GM04504 (cell line): ENCODE measurements around the gene LRRC8C.
"Not testable (repeated sequence)": the region's sequence is repeated elsewhere in the genome, so short reads cannot be mapped to it uniquely, and the experiment has no call there.

Experiments used
- DNase-seq: peaks from one replicate; pipeline ENCODE4 v3.0.0-alpha.2; 2012; ENCODE audit warnings: low read depth

LRRC8C gene

DNA sequence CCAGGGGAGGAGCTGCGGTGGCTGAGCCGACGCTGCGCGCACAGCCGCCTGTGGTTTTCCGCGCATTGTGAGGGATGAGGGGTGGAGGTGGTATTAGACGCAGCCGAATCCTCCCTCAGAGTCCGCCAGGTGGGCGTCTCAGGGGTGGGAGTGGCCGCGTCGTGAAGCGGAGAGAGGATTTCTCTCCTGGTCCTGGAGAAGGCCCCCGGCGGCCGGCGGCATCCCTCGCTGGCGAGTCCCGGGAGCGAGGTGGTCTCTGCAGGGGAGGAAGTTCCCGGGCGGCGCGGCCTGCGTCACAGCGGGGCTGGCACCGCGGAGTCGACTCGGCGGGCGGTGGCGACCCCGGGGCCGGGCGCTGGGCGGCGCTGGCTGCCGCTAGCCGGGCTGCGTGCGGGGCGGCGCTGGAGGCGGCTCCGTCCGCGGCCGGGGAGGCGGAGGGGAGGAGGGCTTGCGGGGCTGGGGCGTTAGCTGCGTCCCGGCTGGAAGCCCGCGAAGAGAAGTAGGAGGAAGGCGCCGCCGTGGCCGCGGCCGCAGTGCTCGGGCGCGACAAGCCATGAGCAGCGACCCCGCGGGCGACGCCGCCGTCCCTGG lies at the start of gene LRRC8C:
TSS of gene LRRC8C (plus strand) at position 464 of the 591 bp plus-strand sequence. CDS start 53,354 bp downstream, outside the sequence.
- DNase-seq, result peak; percentile 44

DNA sequence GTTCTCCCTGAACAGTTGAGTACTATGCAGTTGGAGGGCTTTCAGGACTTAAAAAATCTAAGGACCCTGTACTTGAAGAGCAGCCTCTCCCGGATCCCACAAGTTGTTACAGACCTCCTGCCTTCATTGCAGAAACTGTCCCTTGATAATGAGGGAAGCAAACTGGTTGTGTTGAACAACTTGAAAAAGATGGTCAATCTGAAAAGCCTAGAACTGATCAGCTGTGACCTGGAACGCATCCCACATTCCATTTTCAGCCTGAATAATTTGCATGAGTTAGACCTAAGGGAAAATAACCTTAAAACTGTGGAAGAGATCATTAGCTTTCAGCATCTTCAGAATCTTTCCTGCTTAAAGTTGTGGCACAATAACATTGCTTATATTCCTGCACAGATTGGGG lies 48.7 kb upstream of the LRRC8C start:
- DNase-seq, result no peak

GRCh38 chr1:89584781-89585180 lies 48.1 kb upstream of the LRRC8C start:
- DNase-seq, result no peak

DNA sequence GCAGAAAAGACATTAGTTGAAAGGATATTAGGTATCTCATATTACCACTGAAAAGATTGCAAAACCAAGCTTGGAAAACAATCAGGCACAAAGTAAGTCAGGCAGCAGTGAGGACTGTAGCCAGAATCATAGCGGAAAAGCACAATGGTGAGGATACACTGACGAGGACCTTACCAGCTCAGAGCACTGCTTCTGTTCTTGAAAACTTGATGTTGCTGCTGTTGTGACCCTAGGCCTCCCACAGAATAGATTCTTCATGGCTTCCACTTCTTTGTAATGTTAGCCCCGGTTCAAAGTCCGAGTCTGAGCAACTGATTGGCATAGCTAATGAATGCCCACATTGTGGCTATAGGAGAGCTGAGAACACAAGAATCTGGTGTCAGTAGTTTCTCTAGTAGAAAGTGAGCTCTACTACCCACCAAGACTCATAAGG lies 45.2 kb upstream of the LRRC8C start:
- DNase-seq, result no peak

DNA sequence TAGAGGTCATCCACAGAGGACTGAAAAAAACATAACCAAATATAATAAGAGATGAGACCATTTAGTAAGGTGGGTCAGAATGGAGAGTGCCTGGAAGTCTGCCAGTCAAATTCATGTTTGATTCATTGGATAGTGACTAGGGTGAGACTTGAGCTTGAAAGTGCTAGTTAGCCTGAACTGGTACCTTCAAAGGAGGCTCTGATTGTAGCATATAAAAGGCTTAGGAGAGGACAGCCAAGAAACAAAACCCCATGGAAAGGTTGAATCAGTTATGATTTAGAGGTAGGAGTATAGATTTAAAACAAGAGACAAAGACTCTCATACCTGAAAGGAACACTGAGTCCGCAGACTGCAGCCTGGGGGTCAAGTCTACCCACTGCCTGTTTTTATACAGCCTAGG lies 44.4 kb upstream of the LRRC8C start:
- no peak for DNase-seq

DNA sequence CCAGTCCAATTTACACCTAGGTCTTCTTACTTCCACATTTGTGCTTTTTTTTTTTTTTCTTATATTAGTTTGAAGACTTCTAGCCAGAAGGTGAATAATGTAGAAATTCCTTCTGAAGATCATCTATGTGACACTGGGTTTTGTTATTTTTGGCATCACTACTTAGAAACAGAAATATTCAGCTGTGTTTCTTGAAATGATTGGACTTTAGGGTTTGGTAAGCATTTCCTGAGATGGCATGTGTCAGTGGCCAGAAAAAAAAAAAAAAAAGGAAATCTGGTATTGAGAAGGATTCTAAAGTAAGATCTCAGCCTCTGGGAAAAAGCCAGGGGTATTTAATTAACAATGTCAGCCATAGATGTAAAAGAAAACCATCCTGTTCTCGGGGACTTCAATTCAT lies 43.4 kb upstream of the LRRC8C start:
- no peak for DNase-seq

DNA sequence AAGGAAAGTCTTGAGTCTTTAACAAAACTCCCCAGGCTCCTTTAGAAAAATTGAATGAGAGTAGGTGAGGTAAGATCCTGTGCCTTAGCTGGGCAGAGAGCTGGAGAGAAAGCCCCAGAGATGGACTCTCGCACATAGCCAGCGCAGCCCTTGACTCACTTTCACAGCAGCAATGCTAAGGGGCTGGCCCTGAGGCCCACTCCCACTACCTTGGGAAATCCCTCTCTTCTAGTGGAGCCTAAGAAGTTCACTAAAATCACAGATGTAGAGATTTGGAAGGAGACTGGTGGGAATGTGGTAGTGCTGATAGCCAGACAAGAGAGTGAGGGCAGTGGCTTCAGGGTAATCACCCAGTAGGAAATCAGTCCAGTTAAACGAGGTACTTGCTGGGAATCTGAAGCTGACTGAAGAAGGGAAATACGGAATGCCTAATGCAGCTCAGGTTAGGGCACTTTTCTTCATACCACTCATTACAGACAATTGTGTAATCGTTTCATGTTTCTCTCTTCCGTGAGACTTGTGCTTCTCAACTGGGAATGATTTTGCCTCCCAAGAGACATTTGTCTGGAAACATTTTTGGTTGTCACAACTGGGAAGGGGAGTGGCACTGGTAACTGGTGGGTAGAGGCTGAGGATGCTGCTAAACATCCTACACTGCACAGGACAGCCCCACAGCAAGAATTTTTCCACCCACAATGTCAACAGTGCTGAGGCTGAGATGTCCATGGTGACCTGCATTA lies 42.4 kb upstream of the LRRC8C start:
- DNase-seq, result no peak

DNA sequence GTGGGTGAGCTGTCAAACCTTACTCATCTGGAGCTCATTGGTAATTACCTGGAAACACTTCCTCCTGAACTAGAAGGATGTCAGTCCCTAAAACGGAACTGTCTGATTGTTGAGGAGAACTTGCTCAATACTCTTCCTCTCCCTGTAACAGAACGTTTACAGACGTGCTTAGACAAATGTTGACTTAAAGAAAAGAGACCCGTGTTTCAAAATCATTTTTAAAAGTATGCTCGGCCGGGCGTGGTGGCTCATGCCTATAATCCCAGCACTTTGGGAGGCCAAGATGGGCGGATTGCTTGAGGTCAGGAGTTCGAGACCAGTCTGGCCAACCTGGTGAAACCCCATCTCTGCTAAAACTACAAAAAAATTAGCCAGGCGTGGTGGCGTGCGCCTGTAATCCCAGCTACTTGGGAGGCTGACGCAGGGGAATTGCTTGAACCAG lies 40.0 kb upstream of the LRRC8C start:
- DNase-seq, result not testable (repeated sequence)

DNA sequence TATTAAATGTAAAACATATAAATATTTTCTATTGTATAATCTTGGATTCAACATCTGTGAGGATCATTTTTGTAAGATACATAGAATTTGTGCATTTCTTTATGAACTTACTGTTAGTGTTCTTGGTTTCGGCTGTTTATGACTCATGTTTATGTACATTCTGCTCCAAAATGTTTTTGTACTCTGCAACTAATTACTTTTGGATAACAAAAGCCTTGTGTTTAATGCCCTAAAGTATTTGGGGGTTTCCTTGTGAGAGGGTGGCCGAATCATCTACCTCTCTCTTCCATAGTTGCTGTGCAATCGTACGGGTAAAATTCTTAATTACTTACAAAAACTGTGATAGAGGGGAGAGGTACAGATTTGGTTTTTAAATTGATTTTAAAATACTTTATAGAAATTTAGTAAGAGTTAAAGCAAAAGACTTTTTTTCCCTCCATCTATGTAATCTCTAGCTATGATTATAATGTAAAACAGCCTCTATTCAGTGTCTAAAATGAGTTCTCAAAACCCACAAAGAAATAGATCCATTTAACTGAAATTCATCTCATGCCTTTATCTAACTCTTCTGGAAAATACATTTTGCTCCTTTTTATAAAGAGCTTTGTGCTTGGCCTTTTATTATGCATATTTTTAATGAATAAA lies 38.7 kb upstream of the LRRC8C start:
- DNase-seq, result no peak

DNA sequence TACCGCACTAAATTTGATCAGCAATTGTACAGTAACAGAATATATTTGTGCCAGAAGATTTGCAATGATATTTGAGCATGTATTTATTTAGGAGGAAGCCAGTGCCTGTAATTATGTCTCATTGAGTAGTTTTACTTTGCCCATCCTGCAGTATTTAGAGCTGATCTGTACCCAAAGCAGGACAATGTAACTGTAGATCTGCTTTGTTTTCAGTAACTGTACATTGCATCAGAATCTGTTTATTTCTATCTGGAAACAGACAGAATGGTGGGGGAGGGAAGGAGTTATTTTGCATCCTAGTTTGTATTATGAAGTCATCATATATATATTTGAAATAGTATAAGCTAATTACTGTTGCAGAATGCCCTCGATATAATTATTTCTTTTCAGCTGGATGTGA lies 36.2 kb upstream of the LRRC8C start:
- no peak for DNase-seq

- no peak for DNase-seq
Measured at GRCh38 chr1:89598450-89599331, 34.2 kb upstream of the LRRC8C start.

- no peak for DNase-seq
Measured at GRCh38 chr1:89599332-89599630, 33.6 kb upstream of the LRRC8C start.

- DNase-seq, result no peak
Measured at GRCh38 chr1:89600451-89601224, 32.3 kb upstream of the LRRC8C start.

- DNase-seq, result no peak
Measured at GRCh38 chr1:89602871-89603404, 30.0 kb upstream of the LRRC8C start.

DNA sequence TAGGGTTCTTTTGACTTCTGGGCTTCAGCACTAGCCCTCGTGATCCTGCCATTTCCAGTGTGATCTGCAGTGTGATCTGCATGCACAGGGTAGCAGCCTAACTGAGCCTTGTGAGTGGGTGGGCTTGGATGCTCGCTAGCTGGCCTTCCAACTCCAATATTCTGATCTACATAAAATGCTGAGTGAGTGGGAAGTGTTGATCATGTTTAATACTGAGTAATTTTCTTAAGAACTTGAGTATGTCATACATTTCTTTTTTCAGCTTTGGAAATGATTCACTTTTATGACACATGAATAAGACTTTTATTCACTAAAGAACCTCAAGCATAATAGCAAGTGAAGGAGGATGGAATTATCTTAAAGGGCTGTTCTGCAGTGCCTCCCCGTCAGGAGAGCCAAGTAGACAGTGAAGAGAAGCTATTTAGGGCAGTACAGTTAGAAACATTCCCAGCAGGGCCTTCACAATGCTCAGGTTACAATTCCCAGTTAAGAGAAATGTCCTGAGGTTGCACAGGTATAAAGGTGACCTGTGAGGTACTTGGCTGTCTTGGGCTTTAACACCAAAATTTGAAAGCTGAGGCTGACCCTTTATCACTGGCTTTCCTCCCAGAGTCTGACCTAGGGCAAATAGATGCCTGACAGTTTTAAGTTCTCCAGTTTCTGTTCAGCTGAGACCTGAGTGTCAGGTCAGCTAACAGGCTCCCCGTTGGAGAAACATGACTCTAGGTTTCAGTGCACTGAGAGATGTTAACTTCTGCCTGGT lies 29.1 kb upstream of the LRRC8C start:
- no peak for DNase-seq

- DNase-seq, result no peak
Measured at GRCh38 chr1:89604414-89604735, 28.5 kb upstream of the LRRC8C start.

- no peak for DNase-seq
Measured at GRCh38 chr1:89605692-89606091, 27.2 kb upstream of the LRRC8C start.

DNA sequence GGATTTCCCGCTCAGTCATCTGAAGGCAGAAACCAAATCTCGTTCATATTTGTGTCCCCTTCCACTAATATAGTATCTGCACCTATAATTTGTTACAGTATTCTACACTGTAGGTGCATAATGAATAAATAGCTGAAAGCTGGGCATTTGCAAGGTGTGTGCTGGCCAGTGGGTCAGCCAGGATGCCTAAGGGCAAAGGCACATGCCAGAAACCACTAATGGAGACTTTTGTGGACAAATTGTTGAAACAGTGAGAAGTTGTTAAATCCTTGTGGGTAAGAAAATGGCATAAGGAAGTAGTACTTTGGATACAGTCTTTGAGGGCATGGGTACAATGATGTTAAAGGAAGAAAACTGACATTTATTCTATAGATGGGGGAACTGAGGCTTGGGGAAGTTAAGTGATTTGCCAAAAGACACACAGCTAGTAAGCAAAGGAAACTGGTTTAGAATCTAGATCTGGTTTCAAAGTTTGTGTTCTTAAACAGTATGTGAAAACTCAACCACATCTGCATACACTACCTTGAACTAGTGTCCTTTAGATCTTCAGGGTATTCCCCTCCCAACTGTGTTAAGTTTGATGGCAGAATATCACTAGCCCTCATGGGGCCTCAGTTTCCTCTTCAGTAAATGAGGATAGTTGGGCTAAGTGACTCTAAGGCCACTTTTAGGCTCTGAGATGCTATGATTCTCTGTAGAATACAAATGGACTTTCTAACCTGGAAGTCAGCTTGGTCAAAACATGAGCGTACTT lies 26.5 kb upstream of the LRRC8C start:
- DNase-seq, result no peak

GRCh38 chr1:89607156-89607555 lies 25.8 kb upstream of the LRRC8C start:
- no peak for DNase-seq
